DOHH2 (cell line): Measurements from ENCODE around the gene PCDH9.

Experiments used
- EZH2phosphoT487 ChIP-seq: fragments of 200-600 bp; sonication (generic); IDR thresholded peaks from 2 replicates; pipeline ENCODE4 v1.6.1; 2017; ENCODE audit warnings: borderline replicate concordance, mild to moderate bottlenecking, antibody characterized with exemption, low read length, moderate library complexity, mixed read lengths
- TF ChIP-seq, protein P1 (sequence below): fragments of 200-600 bp; sonication (generic); IDR thresholded peaks from one replicate; pipeline ENCODE4 v1.5.1; 2014; ENCODE audit warnings: antibody characterized with exemption, mild to moderate bottlenecking, low read depth, low read length; ENCODE audit not compliant: poor library complexity, severe bottlenecking

DNA sequence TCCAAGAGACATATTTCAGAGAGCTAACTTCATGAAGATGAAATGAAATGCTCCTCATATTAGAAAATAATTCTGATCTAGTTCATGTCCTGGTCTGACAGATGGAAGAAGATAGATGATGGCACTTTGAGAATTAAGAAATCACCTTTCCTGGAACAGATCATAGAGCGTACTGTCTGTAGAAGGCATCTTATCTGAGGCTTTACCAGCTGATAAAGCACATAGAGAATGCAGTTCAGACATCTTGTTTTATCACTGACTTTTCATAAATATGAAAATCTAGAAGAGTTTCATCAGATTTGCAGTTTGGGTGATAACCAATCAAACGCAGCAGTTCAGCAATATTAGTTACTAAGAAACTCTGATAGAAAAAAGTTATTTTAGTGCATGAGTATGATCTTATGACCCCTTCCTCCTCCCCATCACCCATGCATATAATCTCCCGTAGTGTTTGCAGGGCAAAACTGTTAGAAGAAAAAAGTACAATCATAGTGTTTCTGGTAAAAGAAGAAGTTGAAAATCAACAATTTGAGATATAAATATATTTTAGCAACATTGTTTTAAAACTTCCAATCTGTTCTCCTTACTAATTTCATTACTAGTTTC lies 585.2 kb downstream of the PCDH9 start:
- TF ChIP-seq, protein P1, sequence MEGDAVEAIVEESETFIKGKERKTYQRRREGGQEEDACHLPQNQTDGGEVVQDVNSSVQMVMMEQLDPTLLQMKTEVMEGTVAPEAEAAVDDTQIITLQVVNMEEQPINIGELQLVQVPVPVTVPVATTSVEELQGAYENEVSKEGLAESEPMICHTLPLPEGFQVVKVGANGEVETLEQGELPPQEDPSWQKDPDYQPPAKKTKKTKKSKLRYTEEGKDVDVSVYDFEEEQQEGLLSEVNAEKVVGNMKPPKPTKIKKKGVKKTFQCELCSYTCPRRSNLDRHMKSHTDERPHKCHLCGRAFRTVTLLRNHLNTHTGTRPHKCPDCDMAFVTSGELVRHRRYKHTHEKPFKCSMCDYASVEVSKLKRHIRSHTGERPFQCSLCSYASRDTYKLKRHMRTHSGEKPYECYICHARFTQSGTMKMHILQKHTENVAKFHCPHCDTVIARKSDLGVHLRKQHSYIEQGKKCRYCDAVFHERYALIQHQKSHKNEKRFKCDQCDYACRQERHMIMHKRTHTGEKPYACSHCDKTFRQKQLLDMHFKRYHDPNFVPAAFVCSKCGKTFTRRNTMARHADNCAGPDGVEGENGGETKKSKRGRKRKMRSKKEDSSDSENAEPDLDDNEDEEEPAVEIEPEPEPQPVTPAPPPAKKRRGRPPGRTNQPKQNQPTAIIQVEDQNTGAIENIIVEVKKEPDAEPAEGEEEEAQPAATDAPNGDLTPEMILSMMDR, result no peak
- TF ChIP-seq EZH2phosphoT487, result no peak
